H7 (cell line): Measurements from ENCODE around the gene CCDC179. TPM values are rescaled to one million over a fixed set of nuclear protein-coding genes. Genes with fewer than 3 reads are reported as not detected.

Experiments
- total RNA-seq: library from RNA; depleted of rRNA; stranded (reverse); fragments of >200 nt; shearing (Covaris generic); gene quantifications from 2 replicates; pipeline ENCODE4 v1.2.3, GENCODE V29; 2014; rRNA removed

Gene CCDC179
- total RNA-seq, 1 experiment from 2014 or later = not detected

Other genes starting within 250 kb of the CCDC179 start
- gene FANCF, start 234.7 kb downstream of the CCDC179 start, total RNA-seq = 34.7 and 37.3 TPM in 2 replicates
- gene GAS2, start 193.9 kb downstream of the CCDC179 start, total RNA-seq = 1.7 and 2.0 TPM in 2 replicates
- gene SVIP, start 30.7 kb downstream of the CCDC179 start, total RNA-seq = 1.8 and 3.4 TPM in 2 replicates